ENCODE results near the gene CDK9.
"Not testable (repeated sequence)": the region's sequence is repeated elsewhere in the genome, so short reads cannot be mapped to it uniquely, and the experiment has no call there.

The CDK9 gene

DNA sequence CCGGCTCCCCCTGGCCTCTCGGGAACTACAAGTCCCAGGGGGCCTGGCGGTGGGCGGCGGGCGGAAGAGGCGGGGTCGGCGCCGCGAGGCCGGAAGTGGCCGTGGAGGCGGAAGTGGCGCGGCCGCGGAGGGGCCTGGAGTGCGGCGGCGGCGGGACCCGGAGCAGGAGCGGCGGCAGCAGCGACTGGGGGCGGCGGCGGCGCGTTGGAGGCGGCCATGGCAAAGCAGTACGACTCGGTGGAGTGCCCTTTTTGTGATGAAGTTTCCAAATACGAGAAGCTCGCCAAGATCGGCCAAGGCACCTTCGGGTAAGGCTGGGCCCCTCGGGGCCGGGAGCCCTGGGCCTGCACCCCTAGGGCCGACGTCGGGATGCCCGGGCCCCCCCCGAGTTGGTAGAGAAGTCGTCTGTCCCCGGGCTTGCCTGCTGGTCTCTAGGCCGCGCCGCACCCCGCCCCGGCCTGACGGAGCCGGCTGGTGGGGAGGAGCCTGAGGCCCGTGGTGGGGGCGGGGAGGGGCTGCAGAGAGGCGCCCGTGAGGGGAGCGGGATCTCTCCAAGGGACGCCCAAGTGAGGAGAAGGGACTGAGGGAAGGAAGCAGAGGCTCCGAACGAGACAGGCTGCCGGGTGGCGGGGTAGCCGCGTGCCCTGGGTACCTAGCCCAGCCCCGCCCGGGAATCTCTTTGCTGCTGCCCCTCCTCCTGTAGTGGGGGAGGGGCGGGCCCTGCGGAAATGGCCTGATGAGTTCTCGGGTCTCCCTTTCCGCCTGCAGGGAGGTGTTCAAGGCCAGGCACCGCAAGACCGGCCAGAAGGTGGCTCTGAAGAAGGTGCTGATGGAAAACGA, at the start of gene CDK9:
Gene CDK9 (plus strand): TSS at position 102 of the 840 bp plus-strand sequence. CDS start 115 bp downstream, at position 217.
- DNase-seq = peak; percentile 76

GRCh38 chr9:127738666-127739065, 47.2 kb upstream of the CDK9 start:
- no peak for DNase-seq

GRCh38 chr9:127739614-127740330, 46.1 kb upstream of the CDK9 start:
- DNase-seq = no peak

DNA sequence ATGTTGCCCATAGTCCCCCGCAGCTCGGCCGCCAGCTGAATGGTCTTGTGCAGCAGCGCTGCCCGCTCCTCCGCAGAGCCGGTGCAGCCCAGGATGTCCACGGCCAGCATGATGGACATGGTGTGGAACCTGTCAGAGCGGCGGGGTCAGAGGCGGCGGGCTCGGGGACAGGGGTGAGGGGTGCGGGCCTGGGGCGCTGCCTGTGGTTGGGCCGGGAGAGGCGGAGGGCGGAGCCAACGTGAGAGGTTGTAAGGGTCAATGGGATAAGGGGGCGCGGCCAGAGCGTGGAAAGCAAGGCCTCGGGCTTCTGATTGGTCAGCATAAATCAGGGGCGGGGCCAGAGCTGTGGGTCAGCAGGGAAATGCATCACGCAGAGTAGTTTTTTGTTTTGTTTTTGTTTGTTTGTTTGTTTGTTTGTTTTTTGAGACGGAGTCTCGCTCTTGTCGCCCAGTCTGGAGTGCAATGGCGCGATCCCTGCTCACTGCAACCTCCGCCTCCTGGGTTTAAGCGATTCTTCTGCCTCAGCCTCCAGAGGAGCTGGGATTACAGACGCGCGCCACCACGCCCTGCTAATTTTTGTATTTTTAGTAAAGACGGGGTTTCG, 43.9 kb upstream of the CDK9 start:
- no peak for DNase-seq

DNA sequence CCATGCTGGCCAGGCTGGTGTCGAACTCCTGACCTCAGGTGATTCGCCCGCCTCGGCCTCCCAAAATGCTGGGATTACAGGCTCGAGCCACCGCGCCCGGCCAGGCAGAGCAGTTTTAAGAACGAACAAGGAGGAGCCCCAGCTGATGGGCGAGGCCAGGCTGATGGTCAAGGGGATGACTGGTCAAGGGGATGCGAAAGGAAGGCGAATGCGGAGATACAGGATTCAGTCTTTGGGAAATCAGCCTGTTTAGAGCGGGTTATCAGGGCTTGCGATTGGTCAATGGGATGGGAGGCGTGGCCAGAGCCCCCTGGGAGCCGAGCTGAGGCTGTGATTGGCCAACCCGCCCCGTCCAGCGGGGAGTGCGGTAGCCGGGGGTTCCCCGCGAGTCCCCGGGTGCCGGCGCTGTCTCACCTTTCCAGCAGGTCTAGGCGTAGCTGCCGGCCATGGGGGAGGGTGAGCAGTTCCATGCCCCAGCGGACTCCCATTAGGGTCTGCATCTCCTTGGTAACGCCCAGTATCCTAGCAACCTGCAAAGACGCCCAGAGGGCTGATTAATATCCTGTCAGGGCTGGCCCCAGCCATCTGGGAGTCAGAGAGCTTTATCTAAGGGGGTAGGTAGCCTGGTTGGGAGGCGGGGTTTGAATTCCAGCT, 43.3 kb upstream of the CDK9 start:
- DNase-seq = peak; percentile 75

DNA sequence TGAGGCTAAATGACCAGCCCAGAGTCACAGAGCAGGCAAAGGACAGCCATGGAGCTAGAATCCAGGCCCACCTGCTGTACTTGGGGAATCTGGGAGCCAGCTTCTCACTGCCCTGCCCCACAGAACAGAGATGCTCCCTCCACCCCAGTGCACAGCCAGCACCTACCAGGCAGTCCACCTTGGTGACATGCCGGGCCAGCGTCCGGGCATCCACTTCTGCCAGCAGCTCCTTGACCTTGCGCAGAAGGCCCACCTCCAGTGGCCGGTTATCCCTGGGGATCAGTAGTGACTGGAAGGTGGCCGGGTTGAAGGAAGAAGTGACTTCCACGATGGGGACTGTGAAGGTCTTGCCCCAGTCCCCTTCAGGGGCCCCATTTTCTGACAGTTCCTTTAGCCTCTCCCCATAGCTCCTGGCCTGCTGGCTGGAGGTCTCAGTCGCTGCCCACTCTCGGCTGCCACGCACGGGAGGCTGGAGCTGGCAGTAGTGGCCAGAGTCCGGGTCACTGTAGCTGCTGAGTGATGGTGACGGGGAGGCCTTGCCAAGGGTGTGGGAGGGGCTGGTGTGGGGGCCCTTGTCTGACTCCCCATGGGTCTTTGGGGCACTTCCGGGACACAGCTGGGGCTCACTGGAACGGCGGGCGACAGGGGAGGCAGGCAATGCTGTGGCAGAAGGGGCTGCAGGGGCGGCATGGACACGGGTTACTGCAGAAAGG, 41.3 kb upstream of the CDK9 start:
- DNase-seq = no peak

- no peak for DNase-seq
These were observed 38.8 kb upstream of the CDK9 start for GRCh38 chr9:127746959-127747569.

- DNase-seq = no peak
These were observed 36.6 kb upstream of the CDK9 start for GRCh38 chr9:127749090-127749787.

GRCh38 chr9:127751269-127752054, 34.4 kb upstream of the CDK9 start:
- no peak for DNase-seq

GRCh38 chr9:127753148-127753547, 32.7 kb upstream of the CDK9 start:
- no peak for DNase-seq

DNA sequence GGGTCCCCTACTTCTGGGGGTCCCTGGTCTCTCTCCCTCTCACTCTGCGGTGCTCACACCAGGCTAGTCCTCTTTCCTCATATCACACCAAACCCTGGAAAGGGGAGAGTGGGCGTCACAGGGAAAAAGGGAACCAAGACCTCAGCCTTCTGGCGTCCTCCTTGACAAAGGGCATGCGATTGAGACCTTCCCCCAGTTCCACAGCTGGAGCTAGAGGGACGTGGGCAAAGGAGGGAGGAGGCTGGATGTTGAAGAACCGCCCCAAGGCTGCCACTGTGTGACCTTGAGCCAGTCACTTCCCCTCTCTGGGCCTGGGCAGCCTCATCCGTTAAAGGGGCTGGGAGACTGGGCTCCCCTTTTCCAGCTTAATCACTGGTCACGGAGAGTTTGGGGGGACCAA, 32.2 kb upstream of the CDK9 start:
- DNase-seq = no peak

- no peak for DNase-seq
These were observed 31.5 kb upstream of the CDK9 start for GRCh38 chr9:127754099-127755060.

- peak; percentile 15 for DNase-seq
These were observed 30.5 kb upstream of the CDK9 start for GRCh38 chr9:127755061-127756060.

DNA sequence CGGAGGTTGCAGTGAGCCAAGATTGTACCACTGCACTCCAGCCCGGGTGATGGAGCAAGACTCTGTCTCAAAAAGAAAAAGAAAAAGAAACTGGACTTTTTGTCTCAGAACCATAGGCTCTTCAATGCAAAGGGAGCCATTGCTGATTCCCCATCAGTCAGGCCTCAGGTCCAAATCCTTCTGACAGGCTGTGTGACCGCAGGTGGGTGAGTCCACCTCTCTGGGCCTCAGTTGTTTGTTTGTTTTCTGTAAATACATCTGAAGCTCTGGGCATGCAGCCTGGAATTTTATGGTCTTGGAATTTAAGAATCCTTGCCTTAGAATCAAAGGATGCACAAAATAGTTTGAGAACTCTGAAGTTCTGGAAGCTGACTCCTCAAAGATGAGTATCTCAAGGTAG, 29.6 kb upstream of the CDK9 start:
- DNase-seq = no peak

- not testable (repeated sequence) for DNase-seq
These were observed 29.1 kb upstream of the CDK9 start for GRCh38 chr9:127756776-127757175.

DNA sequence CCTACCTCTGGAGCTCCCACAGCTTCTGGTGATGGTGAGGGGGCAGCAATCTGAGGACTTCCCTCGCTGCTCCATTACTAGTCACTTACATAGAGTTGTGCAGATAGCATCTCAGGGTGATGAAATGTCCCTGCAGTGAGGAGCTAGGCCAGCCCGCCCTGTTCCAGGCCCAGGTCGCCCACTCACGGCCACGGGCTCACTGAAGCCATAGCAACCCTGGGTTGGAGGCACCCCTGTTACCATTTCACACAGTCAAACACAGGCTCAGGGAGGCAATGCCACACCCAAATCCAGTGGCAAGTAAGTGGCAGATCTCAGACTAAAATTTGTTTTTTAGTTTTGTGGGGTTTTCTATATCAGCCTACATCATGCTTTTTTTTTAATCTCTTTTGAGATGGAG, 27.0 kb upstream of the CDK9 start:
- no peak for DNase-seq

DNA sequence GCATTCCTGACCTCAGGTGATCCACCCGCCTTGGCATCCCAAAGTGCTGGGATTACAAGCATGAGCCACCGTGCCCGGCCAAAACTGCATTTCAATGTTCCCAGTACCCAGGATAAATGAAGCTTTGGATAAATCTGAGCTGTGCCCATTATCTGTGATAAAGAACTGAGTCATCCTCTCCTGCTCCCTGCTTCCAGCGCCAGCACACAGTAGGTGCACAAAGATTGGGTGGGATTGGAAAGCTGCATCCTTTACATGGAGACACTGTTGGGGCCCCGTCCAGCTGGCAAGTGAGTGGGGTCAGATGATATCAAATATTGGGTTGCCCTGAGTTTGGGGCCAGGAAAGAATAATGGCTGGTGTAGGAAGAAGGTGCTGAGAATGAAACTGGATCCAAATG, 24.8 kb upstream of the CDK9 start:
- DNase-seq = no peak

- no peak for DNase-seq
These were observed 24.3 kb upstream of the CDK9 start for GRCh38 chr9:127761491-127761956.
